MCF 10A (cell line): ENCODE measurements around the gene TMEM42. TPM values are rescaled to one million over a fixed set of nuclear protein-coding genes. Genes with fewer than 3 reads are reported as not detected.
A peak's percentile ranks its signal among the peaks of the same experiment; 100 is the strongest.
"Not testable (repeated sequence)": the region's sequence is repeated elsewhere in the genome, so short reads cannot be mapped to it uniquely, and the experiment has no call there.

Source experiments
- Bru-seq: library from RNA; stranded (reverse); fragments of 400-500 nt; gene quantifications from one replicate; lab custom pipeline; 2021; lab: Mats Ljungman, UMichigan
- BruChase-seq, 2 experiments: library from RNA; stranded (reverse); fragments of 400-500 nt; gene quantifications; one replicate each; lab custom pipeline; 2021; lab: Mats Ljungman, UMichigan
- BruUV-seq: library from RNA; stranded (reverse); fragments of 400-500 nt; replicated peaks from 2 replicates; lab custom pipeline; 2021; lab: Mats Ljungman, UMichigan
- CTCF ChIA-PET: fragments of 300-600 bp; sonication (Branson Sonifier 250); formaldehyde crosslinking; extraction: SDS; loops from one replicate; lab custom pipeline; 2021; ENCODE audit warnings: antibody characterized with exemption, inconsistent platforms; lab: Yijun Ruan, JAX
- POLR2A ChIA-PET: fragments of 300-600, 350-650 bp; sonication (Branson Sonifier 250); formaldehyde crosslinking; extraction: SDS; loops from one replicate; lab custom pipeline; 2020; ENCODE audit warnings: antibody characterized with exemption, inconsistent platforms; lab: Yijun Ruan, JAX
- DNase-seq: peaks from one replicate; pipeline ENCODE4 v3.0.0-alpha.2; 2018; ENCODE audit not compliant: unreplicated experiment
- H3K27ac Mint-ChIP-seq: one replicate; pipeline ENCODE4 v1.8.0; 2022; ENCODE audit warnings: mild to moderate bottlenecking, low read depth, mixed read lengths; ENCODE audit not compliant: unreplicated experiment
- H3K27me3 Mint-ChIP-seq: one replicate; pipeline ENCODE4 v1.8.0; 2022; ENCODE audit warnings: mixed read lengths; ENCODE audit not compliant: insufficient read depth, unreplicated experiment
- H3K36me3 Mint-ChIP-seq: one replicate; pipeline ENCODE4 v1.8.0; 2022; ENCODE audit warnings: mild to moderate bottlenecking, moderate library complexity, mixed read lengths; ENCODE audit not compliant: insufficient read depth, unreplicated experiment
- H3K4me1 Mint-ChIP-seq: one replicate; pipeline ENCODE4 v1.8.0; 2022; ENCODE audit warnings: mixed read lengths; ENCODE audit not compliant: insufficient read depth, unreplicated experiment
- H3K4me3 Mint-ChIP-seq: one replicate; pipeline ENCODE4 v1.8.0; 2022; ENCODE audit warnings: mild to moderate bottlenecking, moderate library complexity, mixed read lengths; ENCODE audit not compliant: unreplicated experiment
- H3K9me3 Mint-ChIP-seq: one replicate; pipeline ENCODE4 v1.8.0; 2022; ENCODE audit warnings: mixed read lengths; ENCODE audit not compliant: unreplicated experiment
- CTCF ChIP-seq: fragments of 200-600 bp; IDR thresholded peaks from one replicate; pipeline ENCODE4 v1.8.0; 2022; ENCODE audit warnings: antibody characterized with exemption, mild to moderate bottlenecking; ENCODE audit not compliant: unreplicated experiment
- intact Hi-C: fragments of 100-400 bp; cut with micrococcal nuclease; formaldehyde crosslinking; loops from 2 replicates; pipeline ENCODE4 v1.14.1; 2022
- long read RNA-seq: library from polyadenylated mRNA; stranded (forward); transcript quantifications from one replicate; pipeline ENCODE4 v2.0.0, GENCODE V29; 2022
- total RNA-seq: library from RNA; stranded (reverse); gene quantifications from 2 replicates; pipeline ENCODE4 v1.2.3, GENCODE V29; 2022

TMEM42 gene
- total RNA-seq (27.6 and 27.8 TPM in 2 replicates), Bru-seq, nascent RNA (percentile 68 among the genes with signal in this experiment), BruChase-seq, experiment 1, labeled RNA remaining after a 6-hour chase (percentile 70 among the genes with signal in this experiment), BruChase-seq, experiment 2, labeled RNA remaining after a 2-hour chase (percentile 69 among the genes with signal in this experiment)
- long read RNA-seq, transcript TMEM42-201 (3 exons, 1,026 nt), result major isoform, 28 of 52 reads
- long read RNA-seq, partial matches to known transcripts, result 1 of 52 reads
- long read RNA-seq, other reads (novel, unspliced or antisense), result 21 of 52 reads

- peak; percentile 79 for DNase-seq
- peak within 1 kb of the TSS; percentile 78 for H3K4me3 Mint-ChIP-seq
- H3K36me3 Mint-ChIP-seq, result peaks cover 11% of the 10 kb centered on the region
- no TSS peak for BruUV-seq
- ChIA-PET CTCF (no interaction called here), POLR2A (interaction anchor here (0.7 to 1.9 kb wide), 4 partner anchors 8 to 114 kb away, joined by 3 to 8 read pairs (median 4); partner anchors contain the start of genes EXOSC7 and ZDHHC3)
- no peaks in the 10 kb centered on the region for H3K4me1 Mint-ChIP-seq
- no peaks in the 10 kb centered on the region for H3K9me3 Mint-ChIP-seq
- intact Hi-C loops, result loop anchor here (1.0 to 2.0 kb wide), 2 partner anchors 23 to 53 kb away; no protein-coding TSS in a partner anchor
- TF ChIP-seq CTCF, result no peak
- H3K27ac Mint-ChIP-seq, result peak within 1 kb of the TSS; percentile 79
- H3K27me3 Mint-ChIP-seq, result no peaks in the 10 kb centered on the region
Observed at GRCh38 chr3:44861412-44862225, at the start of gene TMEM42. TMEM42 (plus strand) TSS chr3:44861912; CDS start chr3:44861925, 13 bp downstream.

GRCh38 chr3:44814751-44815150 lies 47.0 kb upstream of the TMEM42 start:
- BruUV-seq, result no TSS peak
- H3K27me3 Mint-ChIP-seq, result no peaks in the 10 kb centered on the region
- intact Hi-C loops, result no loop called here
- H3K4me1 Mint-ChIP-seq, result no peaks in the 10 kb centered on the region
- H3K36me3 Mint-ChIP-seq, result peaks cover 16% of the 10 kb centered on the region
- H3K9me3 Mint-ChIP-seq, result peaks cover 8% of the 10 kb centered on the region
- no peak for DNase-seq
- ChIA-PET CTCF (no interaction called here), POLR2A (no interaction called here)
- no peak overlapping the region for H3K27ac Mint-ChIP-seq
- no peak for TF ChIP-seq CTCF
- H3K4me3 Mint-ChIP-seq, result no peak overlapping the region

GRCh38 chr3:44816334-44816733 lies 45.4 kb upstream of the TMEM42 start:
- peaks cover 14% of the 10 kb centered on the region for H3K36me3 Mint-ChIP-seq
- POLR2A ChIA-PET, DNase-seq, H3K4me3 Mint-ChIP-seq, BruUV-seq, H3K27me3 Mint-ChIP-seq, H3K27ac Mint-ChIP-seq, H3K9me3 Mint-ChIP-seq, intact Hi-C loops, H3K4me1 Mint-ChIP-seq: not testable (repeated sequence)
- CTCF ChIA-PET, result interaction anchor here (0.7 to 0.8 kb wide), 2 partner anchors 9 to 11 kb away, joined by 3 read pairs; no protein-coding TSS in a partner anchor

- not testable (repeated sequence) for H3K9me3 Mint-ChIP-seq, H3K27me3 Mint-ChIP-seq
Observed at GRCh38 chr3:44821206-44821605, 40.5 kb upstream of the TMEM42 start.

More at GRCh38 chr3:44821206-44821605, 40.5 kb upstream of the TMEM42 start:
- intact Hi-C loops, POLR2A ChIA-PET, H3K27ac Mint-ChIP-seq, DNase-seq, H3K4me1 Mint-ChIP-seq, BruUV-seq, H3K36me3 Mint-ChIP-seq, CTCF ChIA-PET, H3K4me3 Mint-ChIP-seq: not testable (repeated sequence)
